NCI-H345 treated with DMSO at 0.1 percent for 48 hours (cell line): ENCODE measurements around the gene DAB2IP.
A peak's percentile ranks its signal among the peaks of the same experiment; 100 is the strongest.

Experiments used
- DNase-seq: peaks from one replicate; lab custom pipeline; 2025; ENCODE audit not compliant: unreplicated experiment; lab: John Stamatoyannopoulos, UW

DAB2IP gene

DNA sequence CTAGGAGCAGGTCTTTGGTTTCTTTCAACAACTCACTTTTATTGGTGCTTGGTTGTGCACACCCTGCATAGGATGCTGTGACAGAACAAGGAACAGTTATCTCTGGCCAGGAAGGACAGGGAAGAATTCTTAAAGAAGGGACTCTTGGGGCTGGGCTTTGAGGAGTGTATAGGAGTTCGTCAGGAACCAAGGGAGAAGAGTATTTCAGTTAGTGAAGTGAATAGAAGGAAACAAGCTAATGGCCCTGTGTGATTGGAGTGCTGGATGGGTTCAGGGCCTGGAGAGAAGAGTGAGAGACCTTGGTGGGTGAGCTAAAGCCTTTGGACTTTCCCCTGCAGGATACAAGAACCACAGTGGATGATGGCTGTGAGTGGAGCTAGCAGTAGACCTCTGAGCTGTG, 32.2 kb downstream of the DAB2IP start:
- no peak for DNase-seq

DNA sequence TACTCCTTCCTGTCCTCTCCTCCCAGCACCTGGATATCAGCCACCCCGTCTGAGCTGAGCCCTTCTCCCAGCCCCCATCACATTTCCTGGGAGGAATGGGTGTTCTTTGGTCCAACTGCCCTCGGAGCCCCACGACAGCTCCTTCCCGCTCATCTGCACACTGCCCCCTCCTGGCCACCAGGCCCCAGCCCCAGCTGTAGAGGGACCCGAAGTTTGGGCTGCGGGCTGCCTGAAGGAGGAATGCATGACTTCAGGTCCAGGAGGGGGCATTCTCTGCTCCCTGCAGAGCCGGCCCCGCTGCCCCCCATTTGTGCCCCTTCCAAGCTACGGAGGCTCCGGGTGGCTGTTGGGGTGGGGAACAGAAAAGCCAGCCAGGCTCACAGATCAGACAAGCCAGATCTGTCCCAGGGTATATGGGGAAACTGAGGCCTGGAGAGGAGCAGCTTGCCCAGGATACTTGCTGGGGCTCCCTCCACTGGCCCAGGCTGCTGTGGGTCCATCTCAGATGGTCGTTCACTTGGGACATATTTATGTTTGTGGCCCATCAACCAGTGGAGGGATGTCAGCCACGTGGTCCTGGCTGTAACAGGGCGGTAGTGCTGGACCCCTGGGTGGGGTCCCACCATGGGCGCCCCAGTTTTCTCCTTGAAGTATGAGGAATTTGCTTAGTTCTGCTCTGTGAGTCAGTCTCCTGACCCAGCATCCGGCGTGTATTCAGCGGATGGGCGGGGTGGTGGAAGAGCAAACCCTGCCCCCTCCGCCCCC, 33.1 kb downstream of the DAB2IP start:
- DNase-seq: no peak

DNA sequence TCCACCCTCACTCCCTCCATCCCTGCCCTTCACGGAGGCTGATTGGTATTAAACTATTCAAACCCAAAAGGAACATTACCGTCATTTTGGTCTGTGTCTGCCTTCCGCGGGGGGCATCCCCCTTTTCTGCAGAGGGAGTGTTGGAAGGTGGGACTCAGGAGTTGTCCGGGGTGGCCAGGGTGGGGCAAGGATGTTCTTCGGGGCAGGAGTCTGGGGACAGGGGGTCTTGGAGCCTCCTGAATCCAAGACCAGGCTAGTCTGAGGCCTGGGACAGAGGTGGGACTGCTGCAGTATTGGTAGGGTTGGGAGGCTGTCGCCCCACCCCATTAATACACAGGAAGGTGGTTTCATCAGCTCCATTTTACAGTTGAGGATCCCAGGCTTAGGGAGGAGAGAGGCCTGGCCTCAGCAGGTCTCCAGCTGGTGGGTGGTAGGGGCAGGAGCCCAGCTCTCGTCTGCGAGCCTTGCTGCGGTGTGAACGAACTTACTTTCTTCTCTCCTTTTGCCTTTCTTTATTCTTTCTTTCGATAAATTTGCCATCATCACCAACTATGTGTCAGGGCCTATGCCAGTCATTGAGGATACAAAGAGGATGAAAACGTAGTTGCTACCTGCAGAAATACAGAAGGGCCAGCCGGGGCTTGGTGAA, 33.8 kb downstream of the DAB2IP start:
- no peak for DNase-seq

DNA sequence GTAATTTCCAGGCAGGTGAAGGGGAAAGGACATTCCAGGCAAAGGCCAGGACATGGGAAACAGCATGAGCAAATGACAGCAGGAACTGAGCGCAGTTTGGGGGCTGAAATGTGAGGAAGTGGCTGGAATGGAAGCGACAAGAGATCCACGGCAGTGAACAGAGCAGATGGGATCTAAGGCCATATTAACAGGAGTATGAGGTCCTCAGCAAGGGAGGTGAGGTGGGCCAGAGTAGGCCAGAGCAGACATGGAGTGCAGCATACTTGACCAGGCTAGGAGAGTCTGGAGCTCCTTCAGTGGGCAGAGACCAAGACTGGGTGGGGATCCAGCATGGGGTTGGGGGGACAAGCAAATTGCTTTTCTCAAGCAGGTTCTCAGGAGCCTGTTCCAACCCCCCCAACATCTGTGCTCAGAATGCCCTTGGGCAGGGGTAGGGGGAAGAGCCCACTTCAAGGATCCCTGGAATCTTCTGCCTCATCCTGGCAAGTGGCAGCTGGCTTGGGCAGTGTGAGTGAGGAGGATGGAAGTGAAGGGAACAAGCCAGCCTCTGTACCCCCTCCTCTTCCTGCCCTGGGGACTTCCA, 34.5 kb downstream of the DAB2IP start:
- DNase-seq: no peak

DNA sequence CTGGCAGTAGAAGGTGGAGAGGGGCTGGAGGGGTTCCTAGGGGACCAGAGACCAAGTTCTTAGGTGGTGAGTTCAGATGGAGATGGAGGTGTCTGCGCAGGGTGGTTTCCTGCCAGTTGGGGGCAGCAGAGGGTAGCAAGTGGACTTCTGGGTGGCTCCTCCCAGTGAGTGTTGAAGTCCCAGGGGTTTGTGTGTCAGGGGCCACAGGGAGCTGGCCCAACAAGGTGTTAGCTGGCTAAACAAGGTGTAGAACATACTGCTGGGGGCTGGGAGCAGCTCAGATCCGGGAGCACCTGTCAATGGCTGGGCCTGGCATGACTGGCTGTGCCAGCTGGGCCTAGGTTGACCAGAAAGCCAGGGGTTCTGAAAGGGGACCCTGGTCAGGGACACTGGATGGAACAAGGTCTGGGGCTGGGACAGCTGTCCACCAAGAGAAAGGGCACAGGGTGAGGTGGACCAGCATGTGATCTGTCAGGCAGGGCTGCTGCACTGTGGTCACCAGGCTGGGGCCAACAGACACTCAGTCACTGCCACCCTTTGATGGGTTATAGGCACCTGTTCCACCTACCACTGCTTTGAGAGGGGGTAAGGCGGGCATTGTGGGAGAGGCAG, 35.6 kb downstream of the DAB2IP start:
- peak; percentile 24 for DNase-seq

DNA sequence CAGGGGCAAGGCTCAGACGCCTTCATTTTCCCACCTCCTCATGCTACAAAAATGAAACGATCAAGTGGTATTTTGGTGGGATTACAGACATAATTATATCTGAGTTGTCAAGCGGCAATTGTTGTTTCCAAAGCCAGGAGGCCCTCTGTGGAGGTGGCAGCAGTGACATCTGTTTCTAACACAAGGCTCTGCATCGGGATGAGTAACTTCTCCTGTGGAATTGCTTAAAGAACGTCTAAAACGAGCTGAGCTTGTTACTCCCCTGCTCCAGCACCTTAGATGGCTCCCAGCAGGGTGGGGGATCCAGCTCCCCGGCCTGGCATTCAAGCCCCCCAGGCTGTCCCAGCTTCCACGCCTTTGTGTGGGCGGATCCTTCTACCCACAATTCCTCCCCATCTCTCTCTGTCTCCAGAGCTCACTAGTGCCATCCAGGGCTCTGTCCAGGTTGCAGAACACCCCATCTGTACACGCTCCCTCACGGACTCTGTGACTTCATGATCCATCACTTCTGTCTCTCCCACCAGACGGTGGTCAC, 36.8 kb downstream of the DAB2IP start:
- no peak for DNase-seq

DNA sequence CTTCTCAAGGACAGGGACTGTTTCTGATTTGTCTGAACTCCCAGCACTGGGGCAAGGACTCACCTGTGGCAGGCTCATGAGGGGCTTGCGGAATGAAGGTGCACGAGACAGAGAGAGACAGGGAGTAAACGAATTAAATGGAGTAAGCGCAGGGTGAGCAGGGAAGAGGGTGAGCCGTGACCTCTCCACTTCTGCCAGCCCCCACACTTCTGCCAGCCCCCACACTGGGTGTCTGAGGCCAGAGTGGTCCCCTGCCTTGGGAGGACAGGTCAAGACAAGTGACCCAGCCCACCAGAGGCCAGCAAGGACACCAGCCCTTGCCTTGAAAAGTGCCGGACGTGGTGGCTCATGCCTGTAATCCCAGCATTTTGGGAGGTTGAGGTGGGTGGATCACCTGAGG, 37.2 kb downstream of the DAB2IP start:
- DNase-seq: no peak

DNA sequence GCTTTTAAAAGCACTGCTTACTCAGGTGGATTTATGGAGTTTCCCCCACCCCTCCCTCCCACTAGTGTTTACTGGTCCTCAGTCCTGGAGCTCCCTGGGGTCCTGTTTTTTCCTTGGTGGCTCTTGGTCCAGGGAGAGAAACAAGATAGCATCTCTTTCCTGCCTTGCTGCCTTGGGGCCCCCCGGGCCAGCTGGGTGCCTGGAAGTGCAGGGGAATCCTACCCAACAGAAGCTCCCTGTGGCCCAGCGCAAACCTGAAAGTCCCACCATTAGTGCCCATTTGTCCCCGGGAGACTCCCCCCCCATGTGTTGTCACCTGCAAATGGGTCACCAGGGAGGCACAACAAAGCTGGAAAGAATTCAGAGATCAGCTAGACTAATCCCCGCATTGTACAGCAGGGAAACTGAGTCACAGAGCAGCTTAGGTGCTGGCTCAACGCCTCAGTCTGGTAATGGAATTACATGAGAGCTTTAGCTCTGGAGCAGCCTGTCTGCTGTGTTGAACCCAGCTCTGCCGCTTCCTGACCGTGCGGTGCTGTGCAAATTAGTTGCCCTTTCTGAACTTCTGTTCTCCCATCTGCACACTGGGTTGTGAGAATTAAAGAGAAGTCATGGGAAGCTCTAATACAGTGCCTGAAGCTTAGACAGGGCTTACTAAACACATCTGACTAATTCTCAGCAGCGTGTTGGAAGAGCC, 38.2 kb downstream of the DAB2IP start:
- no peak for DNase-seq

DNA sequence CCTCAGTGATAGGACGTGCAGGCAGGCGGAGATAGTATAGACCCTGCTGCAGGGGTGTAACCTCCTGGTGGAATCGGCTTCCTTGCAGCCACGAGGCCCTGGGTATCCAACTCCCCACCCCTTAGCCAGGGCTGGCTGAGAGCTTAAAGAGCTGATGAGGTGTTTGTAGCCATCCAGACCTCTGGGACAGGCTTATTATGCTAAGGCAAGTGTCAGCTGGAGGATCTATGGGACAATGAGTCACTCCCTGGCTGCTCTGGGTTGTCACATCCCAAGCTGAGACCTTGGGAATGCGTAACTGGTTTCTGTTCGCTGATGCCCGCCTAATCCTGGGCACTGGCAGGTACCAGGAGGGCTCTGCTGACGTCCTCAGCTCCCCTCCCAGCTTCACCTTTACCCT, 38.9 kb downstream of the DAB2IP start:
- no peak for DNase-seq

DNA sequence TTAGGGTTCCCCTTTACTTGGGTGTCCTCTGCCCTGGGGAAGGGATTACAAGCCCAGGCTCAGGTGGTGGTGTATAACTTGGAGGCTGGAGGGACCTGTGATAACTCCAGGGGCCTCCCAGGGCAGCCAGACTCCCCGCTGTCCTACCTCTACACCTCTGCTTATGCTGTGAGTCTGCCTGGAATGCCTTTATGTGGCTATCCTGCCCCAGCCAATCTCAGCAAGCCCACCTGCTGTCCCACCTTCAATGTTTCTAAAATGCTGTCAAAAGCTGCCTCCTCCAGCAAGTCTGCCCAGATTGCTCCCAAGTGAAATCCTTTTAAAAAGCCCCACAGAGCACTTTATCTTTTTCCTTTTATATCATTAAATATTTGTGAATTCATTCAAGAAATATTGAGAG, 39.3 kb downstream of the DAB2IP start:
- no peak for DNase-seq

DNA sequence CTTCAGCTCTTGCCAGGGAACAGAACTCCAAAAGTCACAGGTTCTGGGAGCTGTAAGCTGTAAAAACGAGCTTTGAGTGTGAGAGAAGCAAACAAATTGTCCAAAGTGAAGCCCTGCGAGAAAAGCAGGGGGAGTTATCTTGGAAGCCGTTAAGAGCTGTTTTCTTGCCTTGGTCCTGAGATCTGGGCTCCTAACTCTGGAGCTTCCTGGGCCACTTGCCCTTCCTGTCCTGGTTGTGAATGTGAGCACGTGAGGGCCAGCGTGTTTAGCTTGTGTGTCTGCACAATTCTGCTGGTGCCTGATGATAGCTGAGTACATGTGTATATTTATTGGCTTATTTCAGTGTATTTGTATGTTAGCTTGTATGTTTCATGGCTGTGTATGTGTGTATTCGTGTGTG, 40.5 kb downstream of the DAB2IP start:
- DNase-seq: no peak

DNA sequence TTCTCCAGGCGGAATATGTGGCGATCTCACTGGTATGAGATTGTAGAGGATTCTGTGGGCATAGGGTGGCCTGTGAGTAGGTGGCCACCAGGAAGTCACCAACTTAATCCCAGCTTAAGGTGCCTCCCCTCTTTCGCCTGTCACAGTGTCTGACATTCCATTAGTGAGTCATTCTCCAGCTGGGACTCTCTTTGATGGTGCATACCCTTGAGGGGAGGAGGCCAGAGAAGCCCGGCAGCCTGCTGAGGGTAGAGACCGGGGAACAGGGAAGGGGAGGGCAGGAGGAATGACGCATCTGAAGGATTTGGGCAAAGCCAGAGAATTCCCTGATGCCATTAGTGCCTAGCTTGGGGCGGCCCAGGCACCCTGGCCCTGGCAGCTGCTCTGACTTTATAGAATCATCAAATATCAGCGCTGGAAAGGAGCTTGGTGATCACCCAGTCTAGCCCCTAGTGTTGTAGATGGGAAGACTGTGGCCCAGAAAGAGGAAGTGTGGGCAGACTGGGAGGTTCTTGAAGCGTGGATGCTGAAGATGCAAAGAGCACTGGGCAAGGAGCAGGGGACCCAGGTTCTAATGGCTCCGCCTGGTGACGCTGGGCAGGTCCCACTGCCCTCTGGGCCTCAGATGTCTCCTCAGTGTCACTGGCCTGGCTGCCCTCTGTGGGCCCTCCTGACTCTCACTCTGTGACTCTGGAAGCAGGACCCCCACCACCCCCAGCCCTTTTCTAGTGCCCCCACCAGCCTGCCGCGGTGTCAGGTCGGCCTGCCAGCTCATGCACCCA, 41.4 kb downstream of the DAB2IP start:
- DNase-seq: no peak

DNA sequence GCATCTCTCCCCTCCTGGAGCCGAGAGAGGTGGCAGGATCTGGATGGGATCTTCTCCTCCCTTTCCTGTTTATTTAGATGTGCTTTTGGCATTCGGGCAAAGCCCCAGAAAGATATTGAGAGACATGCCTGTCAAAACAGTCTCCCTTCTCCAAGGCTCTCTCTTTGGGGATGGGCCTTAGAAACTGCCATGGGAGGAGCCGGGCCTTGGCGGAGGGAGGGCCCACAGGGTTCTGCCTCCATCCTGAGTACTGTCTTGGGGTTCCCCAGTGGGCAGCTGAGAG, 41.9 kb downstream of the DAB2IP start:
- no peak for DNase-seq

DNA sequence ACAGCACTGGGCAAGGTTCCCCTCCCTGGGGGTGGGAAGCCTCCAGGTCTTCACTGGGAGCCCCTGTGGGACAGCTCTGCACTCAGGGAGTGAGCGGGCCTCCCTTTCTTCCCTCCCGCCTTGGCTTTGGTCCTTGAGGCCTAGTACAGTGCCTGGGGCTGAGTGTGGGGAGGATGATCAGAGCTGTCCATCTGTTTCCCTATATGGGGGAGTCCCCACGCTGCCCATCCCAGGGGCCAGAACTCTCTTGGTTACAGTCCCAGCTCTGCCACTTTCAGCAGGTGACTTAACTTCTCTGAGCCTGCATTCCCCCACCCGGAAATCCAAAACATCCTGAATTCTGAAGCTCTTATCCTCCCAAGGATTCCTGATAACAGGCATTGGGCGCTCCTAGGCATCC, 42.6 kb downstream of the DAB2IP start:
- no peak for DNase-seq

DNA sequence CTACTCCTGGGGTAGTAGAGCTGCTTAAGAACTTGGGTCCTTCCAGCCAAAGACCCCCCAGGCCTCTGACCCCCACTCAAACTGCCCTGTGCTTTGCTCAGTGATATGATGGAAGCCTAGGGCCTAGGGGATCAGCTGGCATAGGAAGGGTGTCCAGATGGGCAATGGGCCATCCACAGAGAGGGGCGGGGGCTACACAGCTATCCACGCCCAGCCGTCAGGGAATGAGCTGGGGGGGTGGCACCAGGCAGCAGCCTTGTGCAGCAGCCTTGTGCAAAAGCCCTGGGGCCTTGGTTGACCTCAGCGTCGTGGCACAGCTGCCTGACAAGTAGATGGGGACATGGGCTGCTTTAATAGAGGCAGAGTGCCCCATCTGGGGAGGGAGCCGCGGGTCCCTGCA, 43.2 kb downstream of the DAB2IP start:
- no peak for DNase-seq

DNA sequence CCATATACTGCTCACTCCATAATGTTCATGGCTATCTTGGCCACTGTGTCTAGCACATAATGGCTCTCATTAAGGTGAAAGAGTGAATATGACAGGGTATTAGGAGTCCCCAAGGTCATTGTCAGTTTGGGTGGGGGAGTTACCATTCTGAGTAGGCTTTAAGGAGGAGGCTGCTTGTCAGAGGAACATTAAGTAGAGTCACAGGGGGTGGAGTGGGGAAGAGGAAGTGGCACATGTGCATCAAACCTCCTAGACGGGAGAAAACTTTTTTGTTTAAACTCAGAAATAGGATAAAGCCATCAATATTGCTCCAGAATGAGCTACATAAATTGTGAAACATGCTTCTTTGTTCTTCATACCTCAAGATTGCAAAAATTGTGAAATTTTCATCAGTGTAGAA, 45.5 kb downstream of the DAB2IP start:
- DNase-seq: no peak

DNA sequence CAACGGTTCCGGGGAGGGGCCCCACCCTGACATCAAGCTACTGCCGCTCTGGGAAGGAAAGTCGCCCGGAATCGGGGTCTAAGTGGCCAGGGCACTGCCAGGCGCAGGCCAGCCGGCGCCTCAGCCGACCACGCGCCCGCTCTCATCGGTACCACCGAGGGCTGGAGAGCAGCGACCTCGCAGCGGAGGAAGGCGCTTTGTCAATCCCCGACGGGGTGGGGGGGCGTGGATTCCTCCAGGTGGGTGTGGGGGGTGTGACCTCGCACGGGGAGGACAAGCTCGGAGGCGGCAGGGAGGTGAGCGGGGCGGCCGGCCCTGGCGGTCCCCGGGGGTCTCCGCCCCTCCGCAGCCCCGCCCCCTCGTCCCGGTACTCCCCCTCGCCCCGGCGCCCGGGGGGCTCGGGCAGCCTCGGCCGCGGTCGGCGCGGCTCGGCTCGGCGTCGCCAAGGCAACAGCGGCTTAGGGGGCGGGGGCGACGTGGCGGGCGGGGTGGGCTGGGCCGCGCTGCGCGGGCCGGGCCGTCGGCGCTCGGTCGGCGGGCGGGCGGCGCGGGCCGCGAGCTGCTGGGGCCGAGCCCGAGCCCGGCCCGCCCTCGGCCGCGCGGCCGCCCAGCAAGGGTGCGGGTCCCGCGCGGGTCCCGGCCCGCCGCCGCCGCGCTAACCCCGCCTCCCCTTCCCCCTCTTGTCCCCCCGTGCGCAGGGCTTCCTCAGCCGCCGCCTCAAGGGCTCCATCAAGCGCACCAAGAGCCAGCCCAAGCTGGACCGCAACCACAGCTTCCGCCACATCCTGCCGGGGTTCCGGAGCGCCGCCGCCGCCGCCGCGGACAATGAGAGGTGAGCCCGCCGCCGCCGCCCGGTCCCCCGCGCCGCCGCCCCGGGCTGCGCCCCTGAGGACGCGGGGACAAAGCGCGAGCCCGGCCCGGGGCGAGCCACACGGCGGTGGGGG, 47.5 kb downstream of the DAB2IP start:
- no peak for DNase-seq

DNA sequence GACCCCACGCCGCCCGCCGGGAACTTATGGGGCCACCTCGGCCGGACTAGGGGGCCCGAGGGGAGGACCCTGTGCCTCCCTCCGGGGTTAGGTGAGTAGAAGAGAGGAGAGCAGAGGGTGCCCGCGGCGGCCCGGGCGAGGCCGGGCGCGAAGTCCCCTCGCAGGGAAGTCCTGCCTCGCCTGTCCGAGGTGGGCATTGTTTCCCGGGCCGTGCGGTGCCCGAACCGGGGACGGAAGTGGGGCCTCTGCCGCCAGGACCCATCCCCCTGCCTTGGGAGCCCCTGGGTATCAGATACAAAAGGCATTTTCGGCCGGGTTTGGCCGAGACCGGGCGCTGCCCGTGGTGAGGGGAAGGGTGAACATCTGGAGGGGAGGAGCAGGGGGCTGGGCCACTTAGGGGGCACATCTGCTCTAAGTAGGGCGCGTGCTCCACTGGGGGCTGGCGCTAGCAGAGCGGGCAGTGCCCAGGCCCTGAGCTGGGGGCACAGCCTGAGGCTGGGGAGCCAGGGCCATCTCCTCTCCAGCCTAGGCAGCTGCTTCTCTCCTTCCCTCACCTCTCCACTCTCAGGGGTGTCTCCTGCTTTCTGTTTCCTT, 48.2 kb downstream of the DAB2IP start:
- no peak for DNase-seq

DNA sequence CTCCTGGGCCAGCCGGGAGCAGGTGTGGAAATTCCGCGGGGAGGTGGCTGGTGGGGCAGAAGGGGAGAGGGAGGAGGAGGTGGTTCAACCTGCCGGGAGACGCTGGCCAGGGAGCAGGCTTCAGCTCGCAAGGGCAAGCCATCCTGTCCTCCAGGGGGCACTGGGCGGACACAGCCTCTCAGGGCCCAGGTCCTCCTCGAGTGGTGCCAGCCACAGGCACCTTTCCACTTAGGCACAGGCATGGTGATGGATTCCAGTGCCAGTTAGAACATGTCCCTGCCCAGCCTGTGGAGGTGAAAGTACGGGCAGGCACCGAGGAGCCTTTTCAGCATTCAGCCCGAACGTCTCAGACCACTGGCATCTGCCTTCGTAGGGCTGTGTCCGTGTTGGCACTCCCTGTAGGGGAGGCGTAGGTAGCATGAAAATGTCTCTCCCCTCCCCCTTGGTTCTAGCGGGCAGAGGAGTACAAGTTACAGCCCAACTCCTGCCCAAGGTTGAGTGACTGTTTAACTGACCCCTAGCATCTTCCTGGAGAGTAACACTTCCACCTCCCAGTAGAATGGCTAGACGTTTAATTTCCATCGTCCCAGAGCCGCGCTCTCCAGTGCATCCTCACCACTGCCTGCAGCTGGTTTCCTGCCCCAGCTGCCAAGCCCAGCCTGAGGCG, 48.9 kb downstream of the DAB2IP start:
- peak; percentile 29 for DNase-seq
